CD1c-positive myeloid dendritic cell (primary cell): ENCODE data around the gene CCNL2.
"Not testable (repeated sequence)": the region's sequence is repeated elsewhere in the genome, so short reads cannot be mapped to it uniquely, and the experiment has no call there.

Source experiments
- DNase-seq: peaks from one replicate; pipeline ENCODE4 v3.0.0-alpha.2; 2016; ENCODE audit errors: extremely low spot score

Gene CCNL2

GRCh38 chr1:1373815-1374588 is 25.1 kb downstream of the CCNL2 start:
- no peak for DNase-seq

DNA sequence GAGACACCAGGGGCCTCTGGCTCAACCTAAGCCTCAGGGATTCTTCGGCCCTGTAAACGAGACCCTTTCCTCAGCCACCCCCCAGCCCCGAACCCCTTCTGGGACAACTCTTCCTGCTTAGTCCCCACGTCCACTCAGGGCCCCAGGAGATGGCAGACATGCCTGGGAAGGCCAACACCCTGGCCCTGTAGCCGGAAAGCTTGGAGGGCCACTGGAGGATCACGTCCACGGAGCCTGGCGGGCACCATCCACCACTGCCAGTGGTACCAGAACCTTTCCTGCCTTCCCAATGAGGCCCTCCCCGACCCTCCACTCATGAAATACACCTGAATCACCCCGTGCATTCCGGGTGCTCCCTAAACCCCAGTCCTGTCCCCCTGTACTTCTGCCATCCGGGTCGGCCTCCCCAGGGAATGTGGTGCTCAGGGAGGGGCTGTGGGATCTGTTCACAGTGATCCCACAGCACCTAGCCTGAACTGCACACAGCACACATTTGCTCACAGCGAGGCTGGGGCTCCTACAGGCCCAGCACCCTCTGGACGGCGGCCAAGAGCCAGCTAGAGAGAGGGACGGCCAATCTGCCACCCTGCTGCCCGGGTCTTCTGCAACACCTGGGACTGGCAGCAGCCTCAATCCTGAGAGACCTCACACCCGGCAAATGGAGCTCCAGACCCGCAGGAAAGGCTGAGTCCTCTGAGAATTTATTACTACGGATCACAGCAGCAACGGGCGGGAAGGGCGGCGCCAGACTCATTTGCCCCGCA is 25.9 kb downstream of the CCNL2 start:
- no peak for DNase-seq

GRCh38 chr1:1371746-1372711 is 27.1 kb downstream of the CCNL2 start:
- peak; percentile 69 for DNase-seq

DNA sequence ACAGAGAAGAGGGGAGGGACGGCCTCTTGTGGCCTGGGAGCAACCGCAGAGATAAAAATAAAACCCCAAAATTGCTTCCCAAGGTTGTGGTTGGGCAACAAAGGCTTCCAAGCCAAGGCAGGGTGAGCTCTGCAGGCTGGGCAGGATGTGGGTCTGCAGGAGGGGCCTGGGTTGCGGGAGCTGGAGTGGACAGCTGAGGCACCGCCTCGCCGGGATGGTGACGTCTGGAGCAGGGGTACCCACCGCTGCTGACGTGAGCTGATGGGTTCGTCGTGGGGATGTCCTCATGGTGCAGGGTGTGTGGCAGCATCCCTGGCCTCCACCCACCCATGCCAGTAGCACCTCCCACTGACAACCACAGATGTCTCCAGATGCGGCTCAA is 27.8 kb downstream of the CCNL2 start:
- no peak for DNase-seq

GRCh38 chr1:1370771-1371300 is 28.3 kb downstream of the CCNL2 start:
- no peak for DNase-seq

DNA sequence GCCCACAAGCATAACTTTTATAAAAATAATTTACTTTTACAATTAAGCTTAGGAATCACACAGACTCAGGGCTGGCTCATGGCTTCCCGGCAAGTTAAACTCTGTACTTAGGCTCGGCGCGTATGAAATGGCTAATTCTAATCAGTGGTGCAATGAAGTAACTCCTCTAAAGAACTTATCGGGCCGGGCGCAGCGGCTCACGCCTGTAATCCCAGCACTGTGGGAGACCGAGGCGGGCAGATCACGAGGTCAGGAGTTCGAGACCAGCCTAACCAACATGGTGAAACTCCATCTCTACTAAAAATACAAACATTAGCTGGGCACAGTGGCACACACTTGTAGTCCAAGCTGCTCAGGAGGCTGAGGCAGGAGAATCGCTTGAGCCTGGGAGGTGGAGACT is 29.0 kb downstream of the CCNL2 start:
- not testable (repeated sequence) for DNase-seq

DNA sequence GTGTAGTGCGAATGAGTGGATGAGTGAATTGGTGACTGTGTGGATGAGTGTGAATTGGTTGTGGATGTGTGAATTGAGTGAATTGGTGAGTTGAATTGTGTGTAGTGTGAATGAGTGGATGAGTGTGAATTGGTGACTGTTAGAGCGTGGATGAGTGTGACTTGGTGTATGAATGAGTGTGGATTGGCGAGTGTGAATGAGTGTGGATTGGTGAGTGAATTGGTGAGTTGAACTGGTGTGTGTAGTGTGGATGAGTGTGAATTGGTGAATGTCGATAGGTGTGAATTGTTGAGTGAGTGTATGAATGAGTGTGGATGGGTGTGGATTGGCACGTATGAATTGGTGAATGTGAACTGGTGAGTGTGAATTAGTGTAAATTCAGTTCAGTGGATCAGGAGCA is 31.8 kb downstream of the CCNL2 start:
- no peak for DNase-seq

GRCh38 chr1:1366699-1367066 is 32.5 kb downstream of the CCNL2 start:
- no peak for DNase-seq

DNA sequence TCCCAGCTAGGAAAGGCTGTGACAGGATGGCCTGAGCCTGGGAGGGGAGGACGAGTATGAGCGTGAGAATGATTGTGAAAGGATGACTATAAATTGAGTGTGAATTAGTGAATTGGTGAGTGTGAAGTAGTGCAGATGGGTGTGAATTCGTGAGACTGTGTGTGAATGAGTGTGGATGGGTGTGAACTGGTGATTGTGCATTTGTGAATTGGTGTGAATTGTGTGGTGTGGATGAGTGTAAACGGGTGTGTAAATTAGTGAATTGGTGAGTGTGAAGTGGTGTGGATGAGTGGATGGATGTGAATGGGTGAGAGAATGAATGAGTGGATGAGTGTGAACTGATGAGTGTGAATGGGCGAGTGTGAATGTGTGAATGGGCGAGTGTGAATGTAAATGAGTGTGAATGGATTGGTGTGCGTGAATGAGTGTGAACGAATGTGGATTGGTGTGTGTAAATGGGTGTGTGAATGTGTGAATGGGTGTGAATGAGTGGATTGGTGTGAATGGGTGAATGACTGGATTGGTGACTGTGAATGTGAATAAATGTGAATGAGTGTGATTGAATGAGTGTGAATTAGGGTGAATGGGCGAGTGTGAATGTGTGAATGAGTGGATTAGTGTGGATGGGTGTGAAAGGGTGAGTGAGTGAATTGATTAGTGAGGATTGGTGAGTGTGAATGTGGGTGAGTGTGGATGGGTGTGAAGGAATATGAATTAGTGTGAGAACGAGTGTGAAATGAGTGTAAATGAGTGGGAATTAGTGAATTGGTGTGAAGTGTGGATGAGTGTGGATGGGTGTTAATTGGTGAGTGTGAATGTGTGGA is 33.0 kb downstream of the CCNL2 start:
- no peak for DNase-seq

DNA sequence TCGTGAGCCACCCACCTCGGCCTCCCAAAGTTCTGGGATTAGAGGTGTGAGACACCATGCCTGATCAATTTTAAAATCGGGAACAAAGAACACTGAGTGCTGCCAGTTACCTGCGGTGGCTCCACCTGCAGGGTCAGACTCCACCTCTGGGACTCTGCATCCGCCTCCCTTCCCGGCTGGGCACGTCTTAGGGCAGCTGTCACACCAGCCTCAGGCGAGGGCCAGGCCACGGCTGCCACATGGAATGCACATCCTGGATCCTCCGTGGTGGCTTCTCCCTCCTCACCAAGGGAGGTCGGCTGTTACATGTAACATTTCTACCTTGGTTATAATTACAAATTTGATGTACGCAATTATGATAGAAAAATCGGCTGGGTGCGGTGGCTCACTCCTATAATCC is 34.9 kb downstream of the CCNL2 start:
- no peak for DNase-seq

DNA sequence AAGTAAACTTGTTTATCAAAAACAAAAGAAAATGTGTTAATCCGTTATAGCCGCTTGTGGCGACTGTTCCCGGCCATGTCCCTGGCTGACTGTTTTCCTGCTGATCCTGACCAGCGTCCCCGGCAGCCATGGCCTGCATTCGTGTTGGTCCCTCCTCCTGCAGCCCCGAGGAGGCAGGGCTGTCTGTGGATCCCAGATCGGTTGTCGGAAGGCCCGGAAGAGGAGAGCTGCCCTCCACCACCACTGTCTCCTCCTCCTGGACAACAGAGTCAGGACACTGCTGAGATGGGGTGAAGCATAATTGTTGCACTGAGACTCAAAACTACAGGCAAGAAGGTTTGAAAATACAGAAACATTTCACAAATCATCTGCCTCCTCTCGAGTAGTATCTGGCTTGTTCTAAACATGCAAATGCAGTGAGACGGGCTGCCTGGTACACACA is 37.1 kb downstream of the CCNL2 start:
- no peak for DNase-seq

DNA sequence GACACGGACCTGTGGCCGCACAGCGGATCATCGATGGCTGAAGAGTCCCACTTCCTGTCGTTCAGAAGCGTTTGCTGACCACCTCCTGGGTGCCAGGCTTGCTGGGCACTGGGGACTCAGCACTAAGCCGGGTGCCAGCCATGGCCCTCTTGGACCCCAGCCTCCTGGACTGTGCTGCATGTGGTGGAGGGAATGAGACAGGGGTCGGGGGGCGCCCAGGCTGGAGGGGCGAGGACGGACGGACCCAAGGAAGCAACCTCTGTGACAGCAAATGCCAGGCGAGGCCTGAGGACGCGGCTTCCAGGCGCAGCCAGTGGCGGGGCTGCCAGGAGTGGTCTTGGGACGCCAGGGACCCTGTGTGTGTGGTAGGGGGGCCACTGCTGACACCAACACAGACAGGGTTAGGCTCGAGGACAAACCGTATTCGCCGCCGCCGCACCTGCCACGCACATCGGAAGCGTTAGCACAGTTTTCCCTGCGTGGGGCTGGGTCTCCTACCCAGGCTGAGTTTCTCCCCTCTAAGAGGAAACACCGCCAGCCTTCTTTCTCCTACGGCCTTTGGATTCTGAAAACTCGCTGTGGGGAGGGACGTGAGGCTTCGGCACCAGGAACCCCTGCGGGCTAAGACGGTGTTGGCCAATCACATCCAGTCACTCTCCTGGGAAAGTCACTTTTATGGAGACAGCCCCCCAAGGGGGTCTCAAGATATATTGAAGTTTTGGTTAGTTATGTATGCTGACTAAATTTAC is 37.7 kb downstream of the CCNL2 start:
- DNase-seq, result no peak

DNA sequence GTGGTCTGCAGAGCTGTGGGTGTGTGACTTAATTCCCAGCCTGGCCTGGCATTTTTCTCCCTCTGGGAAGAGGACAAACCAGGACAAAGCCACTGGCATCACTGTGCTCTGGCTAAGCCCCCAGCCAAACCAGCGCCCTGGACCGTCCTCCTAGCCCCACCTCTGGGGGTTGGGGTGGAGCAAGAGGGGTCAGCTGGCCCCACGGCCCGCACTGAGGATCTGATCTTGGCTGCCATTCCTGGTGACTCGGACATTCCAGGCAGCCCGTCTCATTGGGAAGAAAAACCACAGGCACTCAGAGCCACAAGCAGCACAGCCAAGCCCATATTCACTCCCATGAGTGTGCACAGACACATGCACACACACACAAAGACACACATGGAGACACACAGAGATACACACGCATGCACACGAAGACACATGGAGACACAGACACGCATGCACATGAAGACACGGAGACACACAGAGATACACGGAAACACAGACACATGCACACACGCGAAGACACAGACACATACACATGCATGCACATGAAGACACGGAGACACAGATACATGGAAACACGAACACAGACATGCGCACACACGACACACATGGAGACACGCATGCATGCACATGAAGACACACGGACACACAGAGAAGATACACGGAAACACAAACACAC is 38.5 kb downstream of the CCNL2 start:
- DNase-seq, result no peak

DNA sequence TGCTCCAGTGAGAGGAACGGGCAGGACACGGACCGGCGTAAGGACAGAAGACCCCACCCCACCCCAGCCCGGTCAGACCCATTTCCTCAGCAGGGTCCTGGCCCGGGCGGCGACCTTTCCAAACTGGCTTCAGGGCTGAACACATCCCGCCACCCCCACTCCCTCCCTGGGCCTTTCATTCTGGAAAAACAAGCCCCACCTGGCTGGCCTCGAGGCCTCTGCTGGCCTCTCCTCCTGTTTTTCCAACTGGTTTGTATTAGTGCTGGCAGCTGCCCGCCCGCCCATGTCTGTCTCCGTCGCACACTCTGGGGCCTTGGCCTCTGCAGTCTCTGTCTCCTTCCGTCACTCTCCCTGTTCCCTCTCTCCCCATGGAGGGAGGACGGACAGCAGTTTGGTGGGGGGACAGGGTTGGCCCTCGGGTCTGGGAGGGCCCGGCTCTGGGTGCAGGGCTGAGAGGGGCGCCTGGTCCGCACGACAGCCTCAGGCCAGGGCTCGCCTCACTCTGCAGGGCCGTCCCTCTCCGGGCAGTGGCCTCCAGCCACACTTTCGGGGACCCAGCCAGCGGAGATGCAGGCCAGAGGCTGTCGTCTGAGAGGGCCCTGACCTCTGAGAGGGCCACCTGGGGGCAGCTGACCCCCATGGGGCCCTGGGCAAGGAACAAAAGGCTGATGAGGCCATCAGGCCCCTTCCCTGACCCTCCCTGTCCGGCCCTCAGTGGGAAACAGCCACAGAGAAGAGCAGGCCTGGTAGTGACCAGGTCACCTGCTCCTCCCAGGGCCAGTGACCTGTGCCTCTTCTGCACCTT is 39.3 kb downstream of the CCNL2 start:
- DNase-seq, result no peak

DNA sequence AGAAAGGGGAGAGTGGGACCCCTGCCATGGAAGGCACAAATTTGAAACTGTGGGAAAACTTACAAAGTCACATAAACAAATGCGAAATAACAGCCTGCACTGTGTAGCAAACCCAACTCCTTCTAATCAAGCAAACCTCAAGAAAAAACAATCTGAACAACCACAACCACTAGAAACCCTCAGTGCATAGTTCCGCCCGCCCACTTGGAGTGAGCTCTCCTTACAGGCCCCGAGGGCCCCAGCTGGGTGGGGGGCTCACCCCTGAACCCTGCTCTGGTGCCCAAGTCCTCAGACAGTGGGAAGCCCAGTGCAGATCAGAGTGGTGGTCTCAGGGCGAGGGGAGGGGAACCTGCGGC is 39.8 kb downstream of the CCNL2 start:
- no peak for DNase-seq

DNA sequence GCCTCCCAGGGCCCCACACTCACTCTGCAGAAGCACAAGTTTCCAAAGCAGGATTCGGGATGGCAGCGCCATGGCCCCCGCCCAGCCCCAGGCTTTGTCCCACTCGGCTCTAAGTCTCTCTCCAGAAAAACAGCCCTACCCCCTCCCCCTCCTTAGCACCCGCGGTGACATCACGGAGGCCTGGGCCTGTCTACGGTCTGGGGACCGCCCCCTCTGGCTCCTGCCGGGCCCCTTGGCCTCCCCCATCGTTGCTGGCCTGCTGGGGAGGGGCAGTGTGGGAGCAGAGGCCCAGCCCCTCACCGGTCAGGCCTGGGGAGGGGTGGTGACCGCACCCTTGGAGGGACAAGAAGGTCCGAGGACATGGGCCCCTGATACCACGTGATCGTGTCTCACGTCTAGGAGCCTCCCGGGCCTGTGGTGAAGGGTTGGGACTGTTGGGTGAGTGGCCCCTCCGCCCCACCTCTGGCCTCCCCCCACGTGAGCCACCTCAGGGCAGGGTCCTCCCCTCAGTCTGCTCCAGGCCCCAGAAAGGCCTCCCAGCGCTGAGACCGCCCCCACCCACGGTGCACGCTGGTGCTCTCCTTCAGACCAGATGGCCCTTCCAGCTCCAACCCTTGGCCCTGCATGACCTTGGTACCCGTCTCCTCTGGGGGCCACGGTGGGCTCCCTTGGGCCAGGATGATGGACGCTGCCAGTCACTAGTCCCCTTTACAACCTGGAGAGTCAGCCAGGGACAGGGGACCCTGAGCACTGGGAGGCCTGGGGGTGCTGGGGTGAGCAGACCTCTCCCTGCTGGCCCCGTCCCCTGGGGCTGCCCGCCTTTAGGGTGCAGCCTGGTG is 40.5 kb downstream of the CCNL2 start, which contains the start of gene MXRA8:
MXRA8 (minus strand) TSS at position 123 of the 839 bp plus-strand sequence; CDS start at position 72, 51 bp downstream.
- no peak for DNase-seq

GRCh38 chr1:1357871-1358432 is 41.2 kb downstream of the CCNL2 start:
- DNase-seq, result no peak
